C4-2B (cell line): ENCODE measurements around the gene MAD2L2.

Experiments
- CTCF ChIP-seq: fragments of 450-650 bp; conservative IDR thresholded peaks from 2 replicates; pipeline ENCODE4 v1.5.1; 2017; ENCODE audit warnings: mild to moderate bottlenecking
- ZFX ChIP-seq: fragments of 450-650 bp; IDR thresholded peaks from 2 replicates; pipeline ENCODE4 v1.6.1; 2017

- TF ChIP-seq CTCF, result no peak
- TF ChIP-seq ZFX, result no peak
Observed at GRCh38 chr1:11678442-11678841, 2.5 kb downstream of the MAD2L2 start.
